Right ventricle myocardium superior (tissue), 1 donor: ENCODE measurements around the gene SGCD. TPM values are rescaled to one million over a fixed set of nuclear protein-coding genes. Genes with fewer than 3 reads are reported as not detected.
"Not testable (repeated sequence)": the region's sequence is repeated elsewhere in the genome, so short reads cannot be mapped to it uniquely, and the experiment has no call there.

Source experiments
- ATAC-seq: fragments of 200-7000 bp; cut with Tn5 transposase; one replicate; pipeline ENCODE4 v1.9.1; 2020; ENCODE audit warnings: mild to moderate bottlenecking; ENCODE audit not compliant: poor library complexity
- DNase-seq: peaks from one replicate; pipeline ENCODE4 v3.0.0-alpha.2; 2020
- intact Hi-C: fragments of 100-400 bp; cut with DNase I; formaldehyde crosslinking; loops from one replicate; pipeline ENCODE4 v1.11.2; 2022
- total RNA-seq: library from RNA; stranded (reverse); fragmentation: NEBNext Ultra II Directional; extraction: Animal tissue kit (Norgen Biotek cat#: 25700); gene quantifications from one replicate; pipeline ENCODE4 v1.2.1, GENCODE V29; 2021
- donor health status: DM: no; HTN: yes; CAD: no; lungs with severe emphysema.

The SGCD gene
- total RNA-seq, 1 donor from 2014 or later: 81.5 TPM

DNA sequence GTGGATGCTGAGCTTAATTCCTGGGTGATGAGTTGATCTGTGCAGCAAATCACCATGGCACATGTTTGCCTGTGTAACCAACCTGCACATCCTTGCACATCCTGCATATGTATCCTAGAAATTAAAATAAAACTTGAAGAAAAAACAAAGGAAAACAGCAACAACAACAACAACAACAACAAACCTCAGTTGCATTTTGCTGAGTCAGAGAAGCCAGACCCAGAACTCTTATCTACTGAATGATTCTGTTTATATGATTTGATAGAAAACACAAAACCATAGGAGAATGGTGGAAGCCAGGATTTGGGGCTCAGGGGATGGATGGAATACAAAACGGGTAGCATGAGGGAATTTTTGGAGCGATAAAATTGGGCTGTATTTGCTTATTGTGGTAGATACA, 307.3 kb downstream of the SGCD start:
- DNase-seq: no peak
- intact Hi-C loops: no loop called here

DNA sequence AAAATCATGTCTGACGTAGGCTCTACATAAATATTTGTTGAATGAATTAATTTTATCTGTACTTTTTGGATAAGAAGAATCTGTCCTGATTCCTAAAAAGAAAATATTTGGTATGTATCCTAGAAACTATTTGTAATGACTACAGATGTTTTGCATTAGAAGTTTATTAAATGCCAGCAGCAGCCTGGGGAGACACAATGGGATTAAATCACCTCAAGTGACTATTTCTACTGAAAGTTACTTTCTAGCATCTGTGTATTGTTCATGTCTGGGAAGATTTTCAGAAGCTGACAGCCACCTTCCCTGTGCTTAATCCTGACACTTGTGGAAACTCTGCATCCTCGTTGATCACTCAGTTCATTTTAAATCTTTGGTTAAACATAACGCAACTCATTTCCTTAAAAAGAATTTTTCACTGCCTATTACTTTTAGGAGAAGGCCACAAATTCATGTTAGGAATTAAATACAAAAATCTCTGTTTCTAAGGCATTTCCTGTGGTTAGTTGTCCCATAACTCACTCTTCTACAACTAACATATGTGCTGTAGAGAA, 313.8 kb downstream of the SGCD start:
- DNase-seq (no peak), ATAC-seq (peak; percentile 25)
- intact Hi-C loops: no loop called here

More for the DNA sequence above, 307.3 kb downstream of the SGCD start:
- ATAC-seq: no peak

DNA sequence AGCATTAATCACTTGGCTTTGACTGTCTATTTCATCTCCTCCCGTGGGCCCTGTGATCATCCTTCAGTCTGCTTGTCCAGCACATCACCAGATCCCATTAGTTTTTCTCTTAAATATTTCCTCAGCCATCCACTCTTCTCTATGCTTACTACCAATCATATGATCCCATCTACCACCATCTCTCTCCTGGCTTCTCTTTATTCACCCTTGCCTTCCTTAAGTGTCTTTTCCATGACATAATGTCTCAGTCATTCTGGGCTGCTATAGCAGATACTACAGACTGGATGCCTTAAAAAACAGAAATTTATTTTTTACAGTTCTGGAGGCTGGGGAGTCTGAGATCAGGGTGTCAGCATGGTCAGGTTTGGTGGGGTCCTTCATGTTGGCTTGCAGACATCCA, 314.7 kb downstream of the SGCD start:
- ATAC-seq: no peak
- intact Hi-C loops: no loop called here
- DNase-seq: no peak

DNA sequence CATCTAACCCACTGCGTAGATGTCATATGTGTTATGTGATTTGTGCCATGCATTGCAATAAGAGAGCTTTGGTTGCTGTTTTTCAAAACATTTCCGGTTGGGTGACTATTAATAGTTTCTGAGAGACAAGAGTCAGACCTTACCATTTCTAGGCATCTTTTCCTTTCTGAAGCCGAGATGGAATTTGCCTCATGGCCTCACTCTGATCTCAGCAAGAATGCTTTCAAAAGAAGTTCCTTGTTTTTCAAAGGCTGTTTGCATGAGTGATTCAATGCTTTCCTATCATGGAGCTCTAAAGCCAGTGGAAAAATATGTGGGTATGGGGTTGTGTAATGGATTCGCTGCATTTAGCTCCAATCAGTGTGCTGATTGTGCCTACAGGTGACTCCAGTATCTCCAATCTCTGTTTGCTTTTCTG, 320.1 kb downstream of the SGCD start:
- DNase-seq: no peak
- ATAC-seq: peak; percentile 57
- intact Hi-C loops: no loop called here

DNA sequence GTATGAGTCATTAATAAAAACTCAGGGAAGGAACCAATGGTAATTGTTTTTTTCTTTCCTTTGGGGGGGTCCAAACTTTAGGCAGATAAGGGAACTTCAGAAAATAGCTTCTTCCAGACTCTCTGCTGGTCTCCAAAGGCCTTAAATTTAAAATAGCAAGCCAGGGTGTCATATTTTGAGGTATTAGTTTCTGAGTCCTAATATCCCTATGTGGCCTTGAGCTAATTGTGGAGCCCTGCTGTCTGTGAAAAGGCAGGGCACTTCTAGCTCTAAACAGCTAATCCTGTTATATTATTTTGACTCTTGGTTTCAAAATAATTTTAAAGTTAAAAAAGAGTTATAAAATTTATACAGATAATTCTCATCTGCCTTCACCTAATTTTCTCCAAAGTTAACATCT, 327.5 kb downstream of the SGCD start:
- intact Hi-C loops: no loop called here
- DNase-seq: no peak
- no peak for ATAC-seq

DNA sequence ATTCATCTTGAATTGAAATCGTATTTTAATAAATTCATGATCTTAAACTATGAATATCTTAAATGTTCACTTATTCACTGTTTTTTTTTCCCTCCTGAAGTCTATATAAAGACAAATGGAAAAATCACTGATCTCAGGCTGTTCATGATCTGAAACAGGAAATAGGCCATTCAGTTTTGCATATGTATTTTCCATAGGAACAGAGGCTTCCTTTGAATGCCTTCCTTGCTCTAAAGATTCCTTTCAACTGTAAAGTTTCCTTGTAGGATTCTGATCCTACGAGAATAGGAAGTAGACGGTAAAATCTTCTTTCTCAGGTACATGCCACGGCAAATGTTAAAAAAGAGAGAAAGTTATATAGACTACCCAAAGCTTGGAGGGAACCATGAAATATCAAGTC, 328.8 kb downstream of the SGCD start:
- intact Hi-C loops: no loop called here
- DNase-seq: no peak
- ATAC-seq: no peak

DNA sequence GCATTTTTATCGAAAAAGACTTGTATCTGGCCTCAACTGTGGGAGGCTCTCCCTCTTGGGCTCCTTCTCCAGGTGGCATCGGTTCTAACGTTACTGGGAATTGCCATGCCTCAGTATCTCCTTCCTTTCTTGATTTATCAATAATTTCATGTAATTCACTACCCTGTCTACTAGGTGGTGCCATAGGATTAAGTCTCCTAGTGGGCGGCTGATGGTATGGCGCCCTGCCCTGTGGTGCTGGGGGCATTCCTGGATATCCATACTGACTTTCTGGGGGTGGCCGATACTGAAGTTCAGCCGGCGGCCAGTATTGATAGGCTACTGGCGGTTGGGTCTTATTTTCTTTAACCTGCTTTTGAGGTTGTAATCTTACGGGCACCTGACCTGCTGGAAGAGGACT, 337.9 kb downstream of the SGCD start:
- intact Hi-C loops, ATAC-seq: not testable (repeated sequence)

DNA sequence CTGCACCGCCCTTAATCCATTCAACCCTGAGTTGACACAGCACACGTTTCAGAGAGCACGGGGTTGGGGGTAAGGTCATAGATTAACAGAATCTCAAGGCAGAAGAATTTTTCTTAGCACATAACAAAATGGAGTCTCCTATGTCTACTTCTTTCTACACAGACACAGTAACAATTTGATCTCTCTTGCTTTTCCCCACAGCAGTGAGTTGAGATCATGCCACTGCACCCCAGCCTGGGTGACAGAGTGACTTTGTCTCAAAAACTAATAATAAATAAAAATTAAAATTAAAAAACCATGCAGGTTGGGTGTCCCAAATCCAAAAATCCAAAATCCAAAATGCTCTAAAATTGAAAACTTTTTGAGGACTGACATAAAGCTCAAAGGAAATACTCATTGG, 339.7 kb downstream of the SGCD start:
- ATAC-seq, intact Hi-C loops, DNase-seq: not testable (repeated sequence)

More for the DNA sequence above, 337.9 kb downstream of the SGCD start:
- DNase-seq: not testable (repeated sequence)

DNA sequence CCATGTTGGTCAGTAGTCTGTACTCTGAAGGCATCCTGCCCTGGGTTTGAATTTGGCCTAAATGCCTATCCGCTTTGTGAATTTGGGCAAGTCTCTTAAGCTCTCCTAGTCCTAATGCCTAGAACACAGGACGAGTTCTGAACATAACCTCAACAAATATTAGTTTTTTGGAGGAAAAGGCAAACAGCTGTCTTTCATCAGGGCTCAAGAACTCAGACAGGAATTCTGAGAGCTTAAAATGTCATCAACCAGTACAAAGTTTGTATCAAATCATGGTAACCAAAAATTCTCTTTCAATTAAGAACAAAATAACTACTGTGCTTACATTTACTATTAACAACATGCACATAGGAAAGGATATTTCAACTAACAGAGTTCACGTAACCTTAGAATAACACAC, 340.7 kb downstream of the SGCD start:
- intact Hi-C loops: no loop called here

DNA sequence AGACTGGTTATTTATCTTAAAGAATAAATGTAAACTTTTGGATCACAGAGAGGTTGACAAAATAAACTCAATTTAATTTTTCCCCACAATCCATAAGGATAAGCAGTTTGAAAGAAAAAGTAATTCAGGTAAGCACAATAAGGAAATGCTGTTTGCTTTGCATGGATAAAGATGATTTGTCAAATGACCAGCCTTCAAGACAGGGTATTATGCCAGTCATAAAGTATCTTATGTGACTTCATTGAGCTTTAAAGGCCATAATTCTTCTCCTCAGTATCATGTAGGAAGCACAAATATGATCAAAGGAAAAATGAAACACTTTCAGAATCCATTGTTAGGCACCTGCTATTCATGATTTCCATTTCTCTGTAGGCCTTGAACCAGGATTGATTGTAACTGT, 342.5 kb downstream of the SGCD start:
- intact Hi-C loops: no loop called here
- DNase-seq: no peak
- no peak for ATAC-seq

More for the DNA sequence above, 340.7 kb downstream of the SGCD start:
- DNase-seq (no peak), ATAC-seq (no peak)

DNA sequence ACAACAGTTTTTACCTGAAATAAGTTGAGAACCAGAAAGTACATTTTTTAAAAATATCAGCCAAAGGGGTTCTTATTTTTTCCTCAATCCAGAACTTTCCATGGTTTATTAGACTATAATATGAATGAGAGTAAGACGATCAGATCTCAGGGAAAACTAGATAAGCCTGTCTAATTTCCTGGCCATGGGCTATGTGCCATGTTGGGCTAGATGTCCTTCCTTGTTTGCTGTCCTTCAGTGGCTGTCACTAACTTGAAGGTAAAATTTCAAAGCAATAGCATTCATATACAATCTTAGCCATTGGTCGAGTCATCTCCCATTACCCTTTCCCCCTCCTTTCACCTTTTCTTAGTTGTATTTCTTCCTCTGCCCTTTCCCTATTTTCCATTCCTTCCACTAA, 343.7 kb downstream of the SGCD start:
- intact Hi-C loops: no loop called here
- no peak for DNase-seq
- ATAC-seq: peak; percentile 40

DNA sequence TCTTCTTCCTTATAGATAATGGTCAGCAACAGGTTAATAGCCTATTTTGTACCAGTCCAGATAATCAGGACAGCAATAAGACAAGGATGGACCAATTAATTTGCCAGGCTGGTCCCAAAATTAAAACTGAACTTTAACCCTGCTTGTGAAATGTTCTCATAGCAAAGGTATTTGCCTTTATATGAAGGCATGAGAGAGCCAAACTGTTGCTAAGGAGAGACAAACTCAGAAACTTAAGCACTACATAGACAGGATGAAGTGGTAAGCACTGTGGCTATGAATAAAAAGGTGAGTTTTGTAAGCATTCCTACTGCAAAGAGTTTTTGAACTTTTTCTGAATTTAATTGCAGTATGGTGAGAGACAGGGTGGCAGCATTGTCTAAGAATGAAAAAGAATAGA, 348.4 kb downstream of the SGCD start:
- ATAC-seq: peak; percentile 48
- intact Hi-C loops: no loop called here

DNA sequence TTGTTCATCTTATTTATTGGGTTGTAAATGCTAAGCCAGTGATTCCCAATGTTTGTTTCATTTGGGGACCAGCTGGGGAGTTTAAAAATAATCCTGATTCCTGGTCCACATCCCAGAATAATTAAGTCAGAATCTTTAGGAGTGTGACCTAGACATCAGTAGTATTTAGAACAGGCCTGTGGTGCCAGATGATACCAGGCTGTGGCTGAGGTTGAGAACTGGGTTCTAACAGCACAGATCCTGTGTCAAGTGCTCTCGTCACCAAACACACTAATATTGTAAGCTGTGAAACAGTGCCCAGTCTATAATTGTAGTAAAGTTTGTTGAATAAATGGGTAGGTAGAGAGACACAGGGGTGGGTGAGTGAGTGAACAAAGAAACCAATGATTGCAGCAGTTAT, 351.0 kb downstream of the SGCD start:
- intact Hi-C loops: no loop called here
- peak; percentile 43 for DNase-seq
- peak; percentile 86 for ATAC-seq

More for the DNA sequence above, 348.4 kb downstream of the SGCD start:
- no peak for DNase-seq

DNA sequence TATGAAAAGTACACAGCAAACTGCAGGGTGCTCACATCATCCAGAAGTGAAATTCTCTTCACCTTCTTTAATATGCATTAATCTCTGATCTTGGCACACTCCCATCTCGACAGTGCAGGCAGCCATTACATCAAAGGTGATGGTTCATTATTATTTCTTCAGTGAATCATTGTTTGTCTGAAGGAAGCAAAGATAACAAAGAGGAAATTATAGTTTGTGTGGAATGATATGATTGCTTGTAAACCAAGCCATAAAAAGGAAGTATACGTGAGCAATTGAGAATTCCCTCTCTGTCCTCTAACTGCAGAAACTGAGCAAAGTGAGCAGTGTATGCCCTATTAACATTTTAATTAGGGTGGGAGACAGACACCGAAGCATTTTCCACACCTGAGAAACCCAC, 351.5 kb downstream of the SGCD start:
- DNase-seq (no peak), ATAC-seq (no peak)
- intact Hi-C loops: no loop called here

DNA sequence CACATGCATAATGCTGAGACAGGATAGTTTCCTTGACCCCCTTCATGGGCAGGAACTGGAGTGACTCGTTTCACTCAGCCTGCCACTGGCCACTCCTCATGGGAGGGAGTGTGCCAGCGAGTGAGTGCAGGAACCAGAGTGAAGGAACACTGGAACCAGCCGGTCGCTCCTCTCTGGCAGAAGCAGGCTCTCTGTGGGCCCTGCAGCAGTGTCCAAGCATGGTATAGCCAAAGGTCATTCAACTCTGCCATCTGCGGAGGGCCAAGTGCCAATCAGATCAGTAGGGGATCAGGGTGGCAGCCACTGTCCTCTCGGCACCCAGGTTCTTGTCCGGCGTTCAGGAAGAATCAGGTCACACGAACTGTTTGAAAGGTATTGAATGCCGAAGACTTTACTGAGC, 353.9 kb downstream of the SGCD start:
- ATAC-seq (peak; percentile 40), DNase-seq (no peak)
- intact Hi-C loops: no loop called here

DNA sequence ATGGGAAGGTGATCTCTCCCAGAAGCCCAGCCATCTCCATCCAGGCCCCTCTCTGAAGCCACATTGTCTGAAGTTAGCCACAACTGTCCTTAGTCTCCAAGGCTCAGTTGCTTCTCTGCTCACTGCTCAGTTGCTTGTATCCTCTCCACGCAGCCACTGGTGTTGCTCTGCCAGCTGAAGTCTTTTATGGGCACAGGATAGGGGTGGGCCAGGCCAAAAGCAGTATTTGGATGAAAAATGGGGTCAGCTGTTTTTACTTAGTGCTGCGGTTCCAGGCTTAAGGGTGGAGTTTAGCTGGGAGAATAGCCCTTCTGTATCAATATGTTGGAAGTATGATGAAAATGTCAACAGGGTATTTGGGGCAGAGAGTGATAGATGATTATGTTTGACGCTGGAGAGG, 354.3 kb downstream of the SGCD start:
- no peak for DNase-seq
- intact Hi-C loops: no loop called here
- no peak for ATAC-seq

DNA sequence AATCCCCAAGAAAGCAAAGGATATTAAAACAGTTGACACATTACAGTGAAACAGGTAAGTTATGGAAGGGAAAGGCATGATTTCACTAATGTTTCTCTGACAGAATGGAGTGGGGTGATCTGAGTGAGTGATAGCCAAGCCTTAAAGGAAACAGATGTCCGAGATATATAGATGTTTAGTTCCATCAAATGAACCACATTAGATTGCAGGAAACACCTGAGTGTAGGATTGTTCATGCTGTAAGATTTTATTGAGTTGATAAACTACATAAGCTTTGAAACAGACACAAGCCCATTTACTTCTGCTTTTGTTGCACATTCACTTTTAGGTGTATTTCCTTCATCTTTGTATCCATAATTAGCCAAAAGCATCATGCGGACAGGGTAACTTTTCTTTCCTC, 356.0 kb downstream of the SGCD start:
- ATAC-seq: no peak
- intact Hi-C loops: no loop called here

DNA sequence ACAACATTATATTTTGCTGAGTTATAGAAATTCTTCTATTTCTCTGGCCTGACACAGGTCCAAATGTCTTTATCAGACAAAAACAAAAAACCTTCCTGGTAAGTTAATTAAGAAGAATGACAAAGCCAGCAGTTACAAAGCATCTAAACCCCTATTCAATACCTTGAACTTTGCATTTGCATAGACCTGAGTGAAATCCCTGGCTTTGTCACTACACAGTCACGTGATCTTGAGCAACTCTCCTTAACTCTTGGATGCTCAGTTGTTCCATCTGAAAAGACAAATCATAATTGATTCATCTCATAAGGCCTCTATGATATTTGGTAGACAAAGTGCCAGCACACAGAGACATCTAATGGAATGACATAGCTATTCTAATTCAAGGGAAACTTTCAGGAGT, 356.5 kb downstream of the SGCD start:
- no peak for DNase-seq
- ATAC-seq: no peak
- intact Hi-C loops: no loop called here

More for the DNA sequence above, 356.0 kb downstream of the SGCD start:
- DNase-seq: no peak

DNA sequence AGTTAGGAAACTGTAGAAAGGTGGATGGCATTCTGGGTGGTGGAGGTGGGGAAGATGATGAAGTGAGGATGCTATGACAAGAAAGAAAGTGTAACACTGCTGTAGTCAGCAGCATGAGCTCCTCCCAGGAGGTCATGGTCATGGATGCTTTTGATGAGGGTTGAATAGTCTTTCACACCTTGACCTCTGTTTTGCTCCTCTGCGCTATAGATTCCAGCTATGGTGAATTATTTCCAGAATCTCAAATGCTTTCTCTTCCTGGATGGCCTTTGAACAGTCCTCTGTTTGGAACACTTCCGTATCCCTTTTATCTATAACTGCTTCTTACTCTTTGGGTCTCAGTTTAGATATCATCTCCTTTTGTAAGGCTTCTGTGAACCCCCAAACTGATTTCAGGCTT, 357.3 kb downstream of the SGCD start:
- intact Hi-C loops: no loop called here
- DNase-seq (no peak), ATAC-seq (no peak)

DNA sequence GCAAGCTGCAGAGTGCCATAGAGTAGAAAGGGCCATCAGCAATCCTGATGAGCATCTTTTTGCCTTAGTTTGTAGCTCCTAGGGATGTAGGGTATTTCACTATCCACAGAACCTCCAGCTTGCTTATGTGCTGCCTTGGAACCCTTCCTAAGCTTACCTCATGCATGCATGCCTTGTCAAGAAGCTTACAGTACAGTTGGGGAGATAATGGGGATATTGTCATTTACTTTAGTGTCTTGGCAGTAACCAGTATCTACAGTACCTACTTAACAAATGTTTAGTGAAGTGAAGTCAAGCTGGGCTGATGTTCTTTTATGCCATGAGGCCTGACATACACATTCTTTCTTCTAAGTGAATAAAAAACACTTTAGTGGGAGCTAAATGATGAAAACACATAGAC, 358.5 kb downstream of the SGCD start:
- DNase-seq: no peak
- intact Hi-C loops: no loop called here
- no peak for ATAC-seq

DNA sequence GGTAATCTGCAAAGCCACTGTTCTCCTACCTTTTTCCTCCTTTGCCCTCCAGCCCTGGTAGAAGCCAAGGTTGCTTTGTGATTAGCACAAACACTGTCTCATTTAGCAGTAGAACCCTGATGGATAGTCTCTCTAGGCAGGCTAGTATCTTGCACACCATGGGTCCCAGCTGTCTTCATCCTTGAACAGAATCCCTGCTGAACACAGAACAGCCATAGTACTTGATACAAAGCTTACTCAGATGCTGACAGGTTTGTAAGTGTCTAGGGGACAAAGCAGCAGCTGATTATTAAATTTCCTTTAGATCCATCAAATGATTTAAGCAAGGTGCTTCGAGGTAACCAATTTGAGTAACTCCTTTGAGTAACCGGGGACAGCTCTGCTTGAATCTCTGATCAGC, 359.4 kb downstream of the SGCD start:
- DNase-seq (no peak), ATAC-seq (peak; percentile 18)
- intact Hi-C loops: no loop called here
